ENCODE results near the gene CCDC88A.
"Not testable (repeated sequence)": the region's sequence is repeated elsewhere in the genome, so short reads cannot be mapped to it uniquely, and the experiment has no call there.

The CCDC88A gene

GRCh38 chr2:55391615-55392242 is 27.9 kb downstream of the CCDC88A start:
- ChIA-PET CTCF (interaction anchor here (0.6 to 1.1 kb wide), 2 partner anchors 10 to 15 kb away, joined by 3 read pairs; no protein-coding TSS in a partner anchor), POLR2A (no interaction called here)
- no peak for TF ChIP-seq CTCF (IDR thresholded peaks at IDR 0.05; ENCODE audit: insufficient read depth, low read length, missing control alignments)
- DNase-seq (ENCODE audit: low read depth, low spot score) = no peak
- H3K4me3 ChIP-seq (ENCODE audit: low read depth, low read length) = no peak overlapping the region

- TF ChIP-seq CTCF (IDR thresholded peaks at IDR 0.05; ENCODE audit: insufficient read depth, low read length, missing control alignments) = no peak
- no peak for DNase-seq (ENCODE audit: low read depth, low spot score)
- POLR2A ChIA-PET = no interaction called here
- H3K4me3 ChIP-seq (ENCODE audit: low read depth, low read length) = no peak overlapping the region
- CTCF ChIA-PET = interaction anchor here (0.6 to 1.1 kb wide), 2 partner anchors 10 to 15 kb away, joined by 3 read pairs; no protein-coding TSS in a partner anchor
These were observed 28.5 kb downstream of the CCDC88A start for GRCh38 chr2:55391155-55391554.

GRCh38 chr2:55385516-55385915 is 34.1 kb downstream of the CCDC88A start:
- H3K4me3 ChIP-seq (ENCODE audit: low read depth, low read length); DNase-seq (ENCODE audit: low read depth, low spot score); POLR2A ChIA-PET: not testable (repeated sequence)
- CTCF ChIA-PET = interaction anchor here (0.9 kb wide), 1 partner anchor 9 kb away, joined by 3 read pairs; no protein-coding TSS in a partner anchor

- ChIA-PET POLR2A (no interaction called here), CTCF (no interaction called here)
- H3K4me3 ChIP-seq (ENCODE audit: low read depth, low read length) = no peak overlapping the region
- DNase-seq (ENCODE audit: low read depth, low spot score) = no peak
- no peak for TF ChIP-seq CTCF (IDR thresholded peaks at IDR 0.05; ENCODE audit: insufficient read depth, low read length, missing control alignments)
These were observed 34.9 kb downstream of the CCDC88A start for GRCh38 chr2:55384786-55385185.

GRCh38 chr2:55371376-55371775 is 48.3 kb downstream of the CCDC88A start:
- TF ChIP-seq CTCF (IDR thresholded peaks at IDR 0.05; ENCODE audit: insufficient read depth, low read length, missing control alignments) = no peak
- CTCF ChIA-PET = no interaction called here
- POLR2A ChIA-PET = no interaction called here

GRCh38 chr2:55370208-55370607 is 49.4 kb downstream of the CCDC88A start:
- CTCF ChIA-PET = no interaction called here
- DNase-seq (ENCODE audit: low read depth, low spot score) = no peak

More at GRCh38 chr2:55371376-55371775, 48.3 kb downstream of the CCDC88A start:
- no peak overlapping the region for H3K4me3 ChIP-seq (ENCODE audit: low read depth, low read length)
- no peak for DNase-seq (ENCODE audit: low read depth, low spot score)

More at GRCh38 chr2:55370208-55370607, 49.4 kb downstream of the CCDC88A start:
- no peak overlapping the region for H3K4me3 ChIP-seq (ENCODE audit: low read depth, low read length)
- TF ChIP-seq CTCF (IDR thresholded peaks at IDR 0.05; ENCODE audit: insufficient read depth, low read length, missing control alignments) = no peak
- POLR2A ChIA-PET = no interaction called here

All from AG04449 (cell line).